K562 (cell line): ENCODE results near the gene PLGRKT. TPM values are rescaled to one million over a fixed set of nuclear protein-coding genes. Genes with fewer than 3 reads are reported as not detected.
"Not testable (repeated sequence)": the region's sequence is repeated elsewhere in the genome, so short reads cannot be mapped to it uniquely, and the experiment has no call there.

Source experiments
- ATAC-seq: fragments of 200-7000 bp; cut with Tn5 transposase; 3 replicates; pipeline ENCODE4 v1.9.1; 2020; ENCODE audit warnings: moderate library complexity
- BruUV-seq: library from RNA; stranded (reverse); fragments of 400-500 nt; replicated peaks from 2 replicates; lab custom pipeline; 2021; lab: Mats Ljungman, UMichigan
- CTCF ChIA-PET: fragments of 300-600 bp; formaldehyde crosslinking; extraction: SDS; loops from one replicate; lab custom pipeline; 2021; ENCODE audit warnings: low intra/inter-chr PET ratio; lab: Yijun Ruan, JAX
- POLR2A ChIA-PET: fragments of 300-600, 350-650 bp; sonication (Branson Sonifier 250); formaldehyde crosslinking; extraction: SDS; loops from one replicate; lab custom pipeline; 2021; ENCODE audit warnings: antibody characterized with exemption, inconsistent platforms; lab: Yijun Ruan, JAX
- DNase-seq, 4 experiments: peaks; one replicate each; pipeline versions ENCODE4 v3.0.0 to v3.0.0-alpha.2; 2011 to 2018; ENCODE audit warnings: low spot score in 3 of 4, mixed read lengths in 3 of 4; ENCODE audit errors: extremely low read depth in 1 of 4
- FAIRE-seq: peaks from 2 replicates; lab custom pipeline; 2011; peaks lifted over from hg19 to GRCh38; lab: Jason Lieb, UNC
- H2AFZ ChIP-seq: 2 replicates; pipeline ENCODE4 v1.6.0; 2011; ENCODE audit warnings: low read depth, low read length, control low read depth, inconsistent platforms
- H3K27ac ChIP-seq: fragments of 200-600 bp; 3 replicates; pipeline ENCODE4 v1.8.0; 2011; ENCODE audit warnings: low read depth, mild to moderate bottlenecking, control low read depth, inconsistent platforms, low read length, moderate library complexity, mixed read lengths; ENCODE audit errors: extremely low read depth
- H3K27me3 ChIP-seq, 2 experiments: fragments of 300-600 bp in 1 of 2; 2 replicates in 1 of 2; 3 replicates in 1 of 2; pipeline versions ENCODE4 v1.6.0 to v1.8.0; 2011; ENCODE audit warnings: inconsistent platforms in 2 of 2, low read length in 2 of 2, mild to moderate bottlenecking in 1 of 2, mixed read lengths in 1 of 2, moderate library complexity in 1 of 2; ENCODE audit not compliant: control insufficient read depth in 2 of 2, insufficient read depth in 2 of 2
- H3K36me3 ChIP-seq: fragments of 300-600 bp; 3 replicates; pipeline ENCODE4 v1.8.0; 2011; ENCODE audit warnings: mild to moderate bottlenecking, low read length, inconsistent platforms; ENCODE audit not compliant: control insufficient read depth, insufficient read depth
- H3K4me1 ChIP-seq, 2 experiments: fragments of 200-600 bp in 1 of 2; replicated peaks in 1 of 2; 2 replicates in 1 of 2; 3 replicates in 1 of 2; pipeline versions ENCODE4 v1.5.1 to v1.8.0; 2011; ENCODE audit warnings: inconsistent platforms in 2 of 2, low read length in 2 of 2, mild to moderate bottlenecking in 1 of 2, mixed read lengths in 1 of 2, moderate library complexity in 1 of 2; ENCODE audit not compliant: control insufficient read depth in 2 of 2, insufficient read depth in 2 of 2
- H3K4me2 ChIP-seq: 2 replicates; pipeline ENCODE4 v1.6.1; 2011; ENCODE audit warnings: low read length, control low read depth, inconsistent platforms, mixed read lengths; ENCODE audit not compliant: insufficient read depth
- H3K4me3 ChIP-seq: fragments of 200-600 bp; sonication (generic), shearing (Covaris generic); 2 replicates; pipeline ENCODE4 v1.5.1; 2016; ENCODE audit warnings: control low read depth, inconsistent platforms
- H3K79me2 ChIP-seq: fragments of 200-600 bp; 3 replicates; pipeline ENCODE4 v1.8.0; 2011; ENCODE audit warnings: low read length, inconsistent platforms; ENCODE audit not compliant: control insufficient read depth, insufficient read depth
- H3K9ac ChIP-seq, 2 experiments: 2 replicates each; pipeline versions ENCODE4 v1.6.0 to v1.6.1; 2011; ENCODE audit warnings: low read depth in 2 of 2, low read length in 2 of 2, control low read depth in 1 of 2, inconsistent platforms in 1 of 2, mild to moderate bottlenecking in 1 of 2, mixed read lengths in 1 of 2; ENCODE audit not compliant: insufficient read depth in 1 of 2
- H3K9me1 ChIP-seq: one replicate; pipeline ENCODE4 v1.6.0; 2011; ENCODE audit warnings: inconsistent platforms, mild to moderate bottlenecking, low read length, moderate library complexity; ENCODE audit not compliant: control insufficient read depth, insufficient read depth
- H3K9me3 ChIP-seq: replicated peaks from 2 replicates; pipeline ENCODE4 v1.5.1; 2011; ENCODE audit warnings: low read depth, low read length, inconsistent platforms; ENCODE audit not compliant: control insufficient read depth, insufficient read depth
- H4K20me1 ChIP-seq: replicated peaks from 2 replicates; pipeline ENCODE4 v1.6.1; 2011; ENCODE audit warnings: low read length, inconsistent platforms, mixed read lengths; ENCODE audit not compliant: control insufficient read depth, insufficient read depth
- HSF4 ChIP-seq: fragments of 250-450 bp; sonication (Bioruptor Pico); IDR thresholded peaks from 2 replicates; pipeline ENCODE4 v2.1.2; 2022; ENCODE audit warnings: mild to moderate bottlenecking, moderate library complexity, borderline replicate concordance
- MCM3 ChIP-seq: fragments of 450-650 bp; IDR thresholded peaks from 2 replicates; pipeline ENCODE4 v1.6.1; 2016
- NR3C1 ChIP-seq: sonication (generic); formaldehyde crosslinking; IDR thresholded peaks from 2 replicates; pipeline ENCODE4 v1.8.1; 2022; ENCODE audit warnings: missing genetic modification reagents
- PHB2 ChIP-seq: fragments of 450-650 bp; IDR thresholded peaks from 2 replicates; pipeline ENCODE4 v1.6.1; 2017; ENCODE audit warnings: low read depth
- SMARCA5 ChIP-seq: fragments of 450-650 bp; IDR thresholded peaks from 2 replicates; pipeline ENCODE4 v1.6.1; 2016
- SOX6 ChIP-seq: fragments of 450-650 bp; IDR thresholded peaks from 2 replicates; pipeline ENCODE4 v1.6.1; 2014; ENCODE audit warnings: mild to moderate bottlenecking
- WGBS: fragments of 100-300 bp; shearing (Covaris generic); methylation state at CpG from one replicate; pipeline ENCODE4 v1.1.6; 2016; ENCODE audit warnings: low coverage, mixed read lengths; ENCODE audit not compliant: insufficient coverage; ENCODE audit errors: missing lambda C conversion rate; 5-methylcytosine and 5-hydroxymethylcytosine counted together
- in situ Hi-C: fragments of 300-500 bp; cut with MboI; formaldehyde crosslinking; loops from 4 replicates; pipeline ENCODE4 v1.15.0; 2018; ENCODE audit warnings: inconsistent platforms, mixed read lengths
- intact Hi-C: fragments of 100-400 bp; cut with micrococcal nuclease; formaldehyde crosslinking; loops from 2 replicates; pipeline ENCODE4 v1.14.2; 2022
- polyA plus RNA-seq, 8 experiments: library from polyadenylated mRNA; depleted of rRNA in 4 of 8; stranded (reverse) in 5 of 8; unstranded in 3 of 8; fragments of >200 nt; fragmentation: Nextera tagmentation in 2 of 8; fragmentation: Illumina TruSeq in 1 of 8; extraction: Ambion mirVana in 2 of 8; extraction: Trizol in 1 of 8; gene quantifications; 2 replicates each; pipeline versions ENCODE4 v1.2.1 to v1.2.3, GENCODE V29; 2011 to 2014; ENCODE audit warnings: inconsistent platforms in 1 of 8, missing spikeins in 1 of 8
- total RNA-seq, 7 experiments: library from RNA; depleted of rRNA in 6 of 7; stranded (reverse); fragments of >200 nt in 6 of 7; fragmentation: Illumina TruSeq in 2 of 7; extraction: Trizol in 2 of 7; gene quantifications; 2 replicates each; pipeline versions ENCODE4 v1.2.1 to v1.2.3, GENCODE V29; 2011 to 2021; ENCODE audit warnings: low replicate concordance in 1 of 7
- TF ChIP-seq, protein P1 (sequence below), 2 experiments: fragments of 200-800 bp in 1 of 2; sonication (Bioruptor generic) in 1 of 2; sonication (generic) in 1 of 2; formaldehyde crosslinking in 1 of 2; IDR thresholded peaks in 1 of 2; conservative IDR thresholded peaks in 1 of 2; 2 replicates each; pipeline versions ENCODE4 v1.5.0 to v1.6.1; 2016 to 2020; ENCODE audit warnings: missing compliant biosample characterization in 1 of 2, missing genetic modification characterization in 1 of 2, missing genetic modification reagents in 1 of 2
- TF ChIP-seq, protein P2 (sequence below), 2 experiments: fragments of 250-450 bp in 1 of 2; fragments of 450-650 bp in 1 of 2; sonication (Bioruptor Pico) in 1 of 2; IDR thresholded peaks; 2 replicates each; pipeline versions ENCODE4 v1.6.1 to v1.8.0; 2016 to 2021; ENCODE audit warnings: mild to moderate bottlenecking in 2 of 2, moderate library complexity in 2 of 2, missing compliant biosample characterization in 1 of 2, missing genetic modification characterization in 1 of 2
- TF ChIP-seq, protein P3 (sequence below): fragments of 250-450 bp; sonication (Bioruptor Pico); IDR thresholded peaks from 2 replicates; pipeline ENCODE4 v1.8.0; 2021; ENCODE audit warnings: moderate library complexity, mild to moderate bottlenecking, inconsistent platforms

Gene PLGRKT
- total and polyA plus RNA-seq, 9 of the 15 experiments (the other 6 are each of a cell fraction or from before 2014, with no cell fraction given) = 4.7 to 13.8 (median 6.5) TPM

DNA sequence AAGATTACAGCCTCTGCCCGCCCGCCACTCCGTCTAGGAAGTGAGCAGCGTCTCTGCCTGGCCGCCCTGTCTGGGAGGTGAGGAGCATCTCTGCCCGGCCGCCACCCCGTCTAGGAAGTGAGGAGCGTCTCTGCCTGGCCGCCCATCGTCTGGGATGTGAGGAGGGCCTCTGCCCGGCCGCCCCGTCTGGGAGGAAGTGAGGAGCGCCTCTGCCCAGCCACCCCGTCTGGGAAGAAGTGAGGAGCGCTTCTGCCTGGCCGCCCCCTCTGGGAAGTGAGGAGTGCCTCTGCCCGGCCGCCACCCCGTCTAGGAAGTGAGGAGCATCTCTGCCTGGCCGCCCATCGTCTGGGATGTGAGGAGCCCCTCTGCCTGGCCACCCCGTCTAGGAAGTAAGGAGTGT is 4.8 kb downstream of the PLGRKT start:
- WGBS = 73% methylated on average over 3 of the region's 24 CpGs
- H3K9ac ChIP-seq, intact Hi-C loops, H3K9me3 ChIP-seq, H3K36me3 ChIP-seq, ATAC-seq, FAIRE-seq, BruUV-seq, H3K4me1 ChIP-seq, H3K4me2 ChIP-seq, H2AFZ ChIP-seq, DNase-seq, CTCF ChIA-PET, H3K27ac ChIP-seq, POLR2A ChIA-PET, H3K27me3 ChIP-seq, H3K9me1 ChIP-seq, H3K79me2 ChIP-seq, H3K4me3 ChIP-seq, H4K20me1 ChIP-seq: not testable (repeated sequence)
- in situ Hi-C loops = loop anchor here (25.0 kb wide), 2 partner anchors 696 to 821 kb away; partner anchors contain the start of gene AK3

DNA sequence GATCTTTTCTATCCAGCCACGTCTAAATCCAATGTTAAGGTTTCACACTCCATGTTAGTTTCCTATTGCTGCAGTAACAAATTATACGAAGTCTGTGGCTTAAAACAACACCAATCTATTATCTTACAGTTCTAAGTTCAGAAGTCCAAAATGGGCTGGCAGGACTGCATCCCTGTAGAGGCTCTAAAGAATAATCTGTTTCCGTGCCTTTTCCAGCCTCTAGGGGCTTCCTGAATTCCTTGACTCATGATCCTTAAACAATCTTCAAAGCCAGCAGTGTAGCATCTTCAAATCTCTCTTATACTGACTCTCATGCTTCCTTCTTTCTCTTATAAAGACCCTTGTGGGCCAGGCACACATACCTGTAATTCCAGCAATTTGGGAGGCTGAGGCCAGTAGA is 6.8 kb downstream of the PLGRKT start:
- Histone ChIP-seq H2AFZ (no peak overlapping the region), H3K27me3 (no peaks in the 10 kb centered on the region), H3K4me3 (no peak overlapping the region), H3K9ac (no peak overlapping the region), H4K20me1 (no peaks in the 10 kb centered on the region), H3K36me3 (no peaks in the 10 kb centered on the region), H3K9me3 (no peaks in the 10 kb centered on the region), H3K27ac (no peak overlapping the region), H3K4me1 (peaks cover 0 to under 1% of the 10 kb centered on the region in 2 experiments; a peak in 1 of 5 replicates), H3K4me2 (no peak overlapping the region), H3K9me1 (no peaks in the 10 kb centered on the region), H3K79me2 (no peaks in the 10 kb centered on the region)
- POLR2A ChIA-PET = no interaction called here
- 29% methylated on average over 3 of the region's 3 CpGs for WGBS
- no peak for ATAC-seq
- intact Hi-C loops (no loop called here), in situ Hi-C loops (loop anchor here (25.0 kb wide), 2 partner anchors 694 to 819 kb away; partner anchors contain the start of gene AK3)
- DNase-seq = no peak
- FAIRE-seq = no peak
- TF ChIP-seq, protein P1, sequence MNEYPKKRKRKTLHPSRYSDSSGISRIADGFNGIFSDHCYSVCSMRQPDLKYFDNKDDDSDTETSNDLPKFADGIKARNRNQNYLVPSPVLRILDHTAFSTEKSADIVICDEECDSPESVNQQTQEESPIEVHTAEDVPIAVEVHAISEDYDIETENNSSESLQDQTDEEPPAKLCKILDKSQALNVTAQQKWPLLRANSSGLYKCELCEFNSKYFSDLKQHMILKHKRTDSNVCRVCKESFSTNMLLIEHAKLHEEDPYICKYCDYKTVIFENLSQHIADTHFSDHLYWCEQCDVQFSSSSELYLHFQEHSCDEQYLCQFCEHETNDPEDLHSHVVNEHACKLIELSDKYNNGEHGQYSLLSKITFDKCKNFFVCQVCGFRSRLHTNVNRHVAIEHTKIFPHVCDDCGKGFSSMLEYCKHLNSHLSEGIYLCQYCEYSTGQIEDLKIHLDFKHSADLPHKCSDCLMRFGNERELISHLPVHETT (CRISPR knock-in tag; conservative IDR thresholded peaks at IDR 0.05 in 1 of 2, IDR thresholded peaks at IDR 0.05 in 1 of 2) = no peak
- no peak for TF ChIP-seq SOX6
- TF ChIP-seq PHB2 = no peak
- no peak for TF ChIP-seq MCM3
- TF ChIP-seq, protein P2, sequence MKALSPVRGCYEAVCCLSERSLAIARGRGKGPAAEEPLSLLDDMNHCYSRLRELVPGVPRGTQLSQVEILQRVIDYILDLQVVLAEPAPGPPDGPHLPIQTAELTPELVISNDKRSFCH (CRISPR knock-in tag; IDR thresholded peaks at IDR 0.05) = no peak
- TF ChIP-seq, protein P2 (tag; IDR thresholded peaks at IDR 0.05) = no peak
- TF ChIP-seq SMARCA5 = no peak
- TF ChIP-seq HSF4 (CRISPR knock-in tag) = no peak
- TF ChIP-seq NR3C1 (CRISPR knock-in tag) = no peak
- TF ChIP-seq, protein P3, sequence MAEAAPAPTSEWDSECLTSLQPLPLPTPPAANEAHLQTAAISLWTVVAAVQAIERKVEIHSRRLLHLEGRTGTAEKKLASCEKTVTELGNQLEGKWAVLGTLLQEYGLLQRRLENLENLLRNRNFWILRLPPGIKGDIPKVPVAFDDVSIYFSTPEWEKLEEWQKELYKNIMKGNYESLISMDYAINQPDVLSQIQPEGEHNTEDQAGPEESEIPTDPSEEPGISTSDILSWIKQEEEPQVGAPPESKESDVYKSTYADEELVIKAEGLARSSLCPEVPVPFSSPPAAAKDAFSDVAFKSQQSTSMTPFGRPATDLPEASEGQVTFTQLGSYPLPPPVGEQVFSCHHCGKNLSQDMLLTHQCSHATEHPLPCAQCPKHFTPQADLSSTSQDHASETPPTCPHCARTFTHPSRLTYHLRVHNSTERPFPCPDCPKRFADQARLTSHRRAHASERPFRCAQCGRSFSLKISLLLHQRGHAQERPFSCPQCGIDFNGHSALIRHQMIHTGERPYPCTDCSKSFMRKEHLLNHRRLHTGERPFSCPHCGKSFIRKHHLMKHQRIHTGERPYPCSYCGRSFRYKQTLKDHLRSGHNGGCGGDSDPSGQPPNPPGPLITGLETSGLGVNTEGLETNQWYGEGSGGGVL (CRISPR knock-in tag) = no peak
- CTCF ChIA-PET = no interaction called here
- no TSS peak for BruUV-seq
